ENCODE results near the gene RETSAT.

Gene RETSAT

DNA sequence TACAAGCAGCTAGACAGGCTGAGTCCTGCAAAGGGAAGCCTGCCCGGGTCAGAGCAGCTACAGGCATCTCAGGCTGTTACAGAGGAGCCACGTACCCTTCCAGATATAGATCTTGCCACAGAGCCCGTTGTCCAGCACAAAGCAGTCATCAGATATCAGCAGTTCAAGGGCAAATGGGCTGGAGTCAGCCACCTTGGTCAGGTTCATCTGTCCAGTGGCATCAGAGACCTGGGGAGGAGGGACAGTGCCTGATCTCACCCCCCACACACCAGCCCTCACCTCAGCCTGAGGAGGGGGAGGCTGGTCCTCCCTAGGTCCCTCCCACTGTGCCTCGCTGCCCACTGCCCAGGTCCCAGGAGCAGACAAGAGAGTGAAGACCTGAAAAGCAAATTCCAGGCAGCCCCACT lies 43.6 kb upstream of the RETSAT start:
- Histone ChIP-seq H3K9me3 (ENCODE audit: control insufficient read depth, insufficient read depth, low read depth, low read length) (no peaks in the 10 kb centered on the region), H3K27ac (ENCODE audit: extremely low read depth, low read depth, low read length) (no peak overlapping the region), H3K36me3 (ENCODE audit: control insufficient read depth in 2 of 2, insufficient read depth in 1 of 2, low read length in 2 of 2) (no peaks in the 10 kb centered on the region), H3K4me1 (ENCODE audit: control insufficient read depth, insufficient read depth, low read length) (no peaks in the 10 kb centered on the region), H3K4me3 (ENCODE audit: low read depth, low read length) (no peak overlapping the region)
- TF ChIP-seq, protein P1, sequence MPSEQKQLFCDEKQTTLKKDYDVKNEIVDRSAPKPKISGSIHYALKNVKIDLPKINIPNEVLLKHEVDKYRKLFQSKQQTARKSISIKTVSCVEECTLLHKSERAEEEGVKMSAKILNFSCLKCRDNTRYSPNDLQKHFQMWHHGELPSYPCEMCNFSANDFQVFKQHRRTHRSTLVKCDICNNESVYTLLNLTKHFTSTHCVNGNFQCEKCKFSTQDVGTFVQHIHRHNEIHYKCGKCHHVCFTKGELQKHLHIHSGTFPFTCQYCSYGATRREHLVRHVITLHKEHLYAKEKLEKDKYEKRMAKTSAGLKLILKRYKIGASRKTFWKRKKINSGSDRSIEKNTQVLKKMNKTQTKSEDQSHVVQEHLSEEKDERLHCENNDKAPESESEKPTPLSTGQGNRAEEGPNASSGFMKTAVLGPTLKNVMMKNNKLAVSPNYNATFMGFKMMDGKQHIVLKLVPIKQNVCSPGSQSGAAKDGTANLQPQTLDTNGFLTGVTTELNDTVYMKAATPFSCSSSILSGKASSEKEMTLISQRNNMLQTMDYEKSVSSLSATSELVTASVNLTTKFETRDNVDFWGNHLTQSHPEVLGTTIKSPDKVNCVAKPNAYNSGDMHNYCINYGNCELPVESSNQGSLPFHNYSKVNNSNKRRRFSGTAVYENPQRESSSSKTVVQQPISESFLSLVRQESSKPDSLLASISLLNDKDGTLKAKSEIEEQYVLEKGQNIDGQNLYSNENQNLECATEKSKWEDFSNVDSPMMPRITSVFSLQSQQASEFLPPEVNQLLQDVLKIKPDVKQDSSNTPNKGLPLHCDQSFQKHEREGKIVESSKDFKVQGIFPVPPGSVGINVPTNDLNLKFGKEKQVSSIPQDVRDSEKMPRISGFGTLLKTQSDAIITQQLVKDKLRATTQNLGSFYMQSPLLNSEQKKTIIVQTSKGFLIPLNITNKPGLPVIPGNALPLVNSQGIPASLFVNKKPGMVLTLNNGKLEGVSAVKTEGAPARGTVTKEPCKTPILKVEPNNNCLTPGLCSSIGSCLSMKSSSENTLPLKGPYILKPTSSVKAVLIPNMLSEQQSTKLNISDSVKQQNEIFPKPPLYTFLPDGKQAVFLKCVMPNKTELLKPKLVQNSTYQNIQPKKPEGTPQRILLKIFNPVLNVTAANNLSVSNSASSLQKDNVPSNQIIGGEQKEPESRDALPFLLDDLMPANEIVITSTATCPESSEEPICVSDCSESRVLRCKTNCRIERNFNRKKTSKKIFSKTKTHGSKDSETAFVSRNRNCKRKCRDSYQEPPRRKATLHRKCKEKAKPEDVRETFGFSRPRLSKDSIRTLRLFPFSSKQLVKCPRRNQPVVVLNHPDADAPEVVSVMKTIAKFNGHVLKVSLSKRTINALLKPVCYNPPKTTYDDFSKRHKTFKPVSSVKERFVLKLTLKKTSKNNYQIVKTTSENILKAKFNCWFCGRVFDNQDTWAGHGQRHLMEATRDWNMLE (tag by site-specific recombination; conservative IDR thresholded peaks at IDR 0.05; ENCODE audit: low read depth), result no peak
- TF ChIP-seq ZNF274 (IDR thresholded peaks at IDR 0.05; ENCODE audit: low read length), result no peak
- no peak for TF ChIP-seq ZNF274 (tag by site-specific recombination; IDR thresholded peaks at IDR 0.05; ENCODE audit: borderline replicate concordance)
- no peak for TF ChIP-seq HOXC10 (CRISPR knock-in tag; IDR thresholded peaks at IDR 0.05)
- no peak for TF ChIP-seq ZNF292 (tag by site-specific recombination; IDR thresholded peaks at IDR 0.05; ENCODE audit: borderline replicate concordance, low read depth)
- no peak for TF ChIP-seq ZSCAN16 (tag by site-specific recombination; IDR thresholded peaks at IDR 0.05)
- TF ChIP-seq PRDM10 (tag by site-specific recombination; IDR thresholded peaks at IDR 0.05), result no peak
- no peak for TF ChIP-seq ZNF324 (tag by site-specific recombination; IDR thresholded peaks at IDR 0.05)
- TF ChIP-seq ZBTB20 (tag by site-specific recombination; IDR thresholded peaks at IDR 0.05), result no peak
- no peak for TF ChIP-seq ZNF391 (tag by site-specific recombination; IDR thresholded peaks at IDR 0.05; ENCODE audit: borderline replicate concordance, low read depth)
- TF ChIP-seq ZFP37 (tag by site-specific recombination; IDR thresholded peaks at IDR 0.05), result no peak
- ChIA-PET POLR2A (no interaction called here), CTCF (interaction anchor here (0.5 kb wide), 1 partner anchor 21 kb away, joined by 3 read pairs; no protein-coding TSS in a partner anchor)

GRCh38 chr2:85396531-85397470 lies 42.5 kb upstream of the RETSAT start:
- H3K9me3 ChIP-seq (ENCODE audit: control insufficient read depth, insufficient read depth, low read depth, low read length), result no peaks in the 10 kb centered on the region
- H3K27ac ChIP-seq (ENCODE audit: extremely low read depth, low read depth, low read length), result no peak overlapping the region
- ChIA-PET POLR2A (no interaction called here), CTCF (no interaction called here)
- peaks cover 0 to under 1% of the 10 kb centered on the region in 2 experiments; a peak in 1 of 3 replicates for H3K36me3 ChIP-seq (ENCODE audit: control insufficient read depth in 2 of 2, insufficient read depth in 1 of 2, low read length in 2 of 2)
- H3K4me1 ChIP-seq (ENCODE audit: control insufficient read depth, insufficient read depth, low read length), result no peaks in the 10 kb centered on the region
- TF ChIP-seq ZNF19 (tag by site-specific recombination; IDR thresholded peaks at IDR 0.05; ENCODE audit: low read depth), result no peak
- TF ChIP-seq ZNF10 (tag by site-specific recombination; IDR thresholded peaks at IDR 0.05), result no peak
- no peak for TF ChIP-seq ZBTB26 (tag by site-specific recombination; optimal IDR thresholded peaks at IDR 0.05)
- TF ChIP-seq EGR2 (tag by site-specific recombination; IDR thresholded peaks at IDR 0.05; ENCODE audit: low read depth), result no peak
- TF ChIP-seq ZBTB21 (tag by site-specific recombination; IDR thresholded peaks at IDR 0.05), result no peak
- no peak for TF ChIP-seq ZNF660 (tag by site-specific recombination; IDR thresholded peaks at IDR 0.05)
- H3K4me3 ChIP-seq (ENCODE audit: low read depth, low read length), result no peak overlapping the region

All from HEK293 (cell line).